Right renal cortex interstitium (tissue), 3 donors: ENCODE results near the gene EIF3L. TPM values are rescaled to one million over a fixed set of nuclear protein-coding genes. Genes with fewer than 3 reads are reported as not detected.

Experiments used
- DNase-seq, 3 donors: peaks; one replicate each; pipeline ENCODE4 v3.0.0-alpha.2; 2013; ENCODE audit warnings: low read depth in 3 of 3, low spot score in 2 of 3
- polyA plus RNA-seq, 3 donors: library from polyadenylated mRNA; unstranded; fragments of 120-200 nt; gene quantifications; one replicate each; pipeline ENCODE4 v1.2.1, GENCODE V29; 2013; ENCODE audit not compliant: insufficient read length in 3 of 3

EIF3L gene
- polyA plus RNA-seq, 3 donors, result 1,125 to 1,137 (median 1,131) TPM

GRCh38 chr22:37850801-37851200 lies 1.6 kb downstream of the EIF3L start:
- no peak for DNase-seq

GRCh38 chr22:37852418-37852817 lies 3.2 kb downstream of the EIF3L start:
- no peak for DNase-seq

GRCh38 chr22:37854946-37855345 lies 5.7 kb downstream of the EIF3L start:
- DNase-seq, result no peak

GRCh38 chr22:37855462-37855861 lies 6.2 kb downstream of the EIF3L start:
- DNase-seq, result no peak

GRCh38 chr22:37860796-37861421 lies 11.7 kb downstream of the EIF3L start:
- no peak for DNase-seq

- DNase-seq, result no peak
These were observed 13.5 kb downstream of the EIF3L start for GRCh38 chr22:37862570-37863325.

DNA sequence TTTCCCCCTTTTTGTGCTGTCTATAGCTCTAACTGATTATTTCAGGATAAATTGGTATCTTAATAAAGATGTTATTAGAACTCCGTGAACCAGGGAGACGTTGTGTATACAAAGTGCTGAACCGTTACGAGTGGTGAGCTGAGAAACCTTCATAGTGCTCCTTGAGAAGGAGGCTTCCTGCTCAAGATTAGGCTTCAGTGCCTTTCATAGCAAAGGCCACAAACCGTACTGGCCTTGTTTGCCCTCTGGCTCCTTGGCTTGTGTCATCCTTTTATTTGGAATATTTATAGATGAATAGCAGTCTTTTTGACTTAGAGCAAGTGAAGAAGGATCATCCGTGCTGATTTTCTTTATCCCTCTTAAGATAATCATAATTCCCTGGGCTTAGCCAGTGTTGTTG lies 16.3 kb downstream of the EIF3L start:
- DNase-seq, result no peak

- DNase-seq, result no peak
These were observed 21.1 kb downstream of the EIF3L start for GRCh38 chr22:37870273-37870672.

GRCh38 chr22:37880668-37881440 lies 31.6 kb downstream of the EIF3L start:
- no peak for DNase-seq

DNA sequence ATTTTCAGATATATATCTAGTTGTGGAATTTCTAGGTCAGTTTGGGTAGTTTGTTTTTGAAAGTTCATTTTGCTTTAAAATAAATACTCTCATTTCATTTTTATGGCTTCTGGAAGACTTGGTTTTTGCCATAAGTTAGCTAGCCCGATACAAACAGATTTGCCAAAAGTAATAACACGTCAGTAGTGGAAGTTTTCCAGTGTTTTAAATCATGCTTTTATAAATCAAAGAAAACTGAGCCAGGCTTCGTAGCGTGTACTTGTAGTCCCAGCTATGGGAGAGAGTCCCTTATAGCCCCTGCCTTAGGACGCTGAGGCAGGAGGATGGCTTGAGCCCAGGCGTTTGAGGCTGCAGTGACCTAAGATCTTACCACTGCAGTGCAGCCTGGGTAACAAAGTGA lies 35.2 kb downstream of the EIF3L start:
- peak in 2 of 3 donors; percentile 65 to 78 for DNase-seq

DNA sequence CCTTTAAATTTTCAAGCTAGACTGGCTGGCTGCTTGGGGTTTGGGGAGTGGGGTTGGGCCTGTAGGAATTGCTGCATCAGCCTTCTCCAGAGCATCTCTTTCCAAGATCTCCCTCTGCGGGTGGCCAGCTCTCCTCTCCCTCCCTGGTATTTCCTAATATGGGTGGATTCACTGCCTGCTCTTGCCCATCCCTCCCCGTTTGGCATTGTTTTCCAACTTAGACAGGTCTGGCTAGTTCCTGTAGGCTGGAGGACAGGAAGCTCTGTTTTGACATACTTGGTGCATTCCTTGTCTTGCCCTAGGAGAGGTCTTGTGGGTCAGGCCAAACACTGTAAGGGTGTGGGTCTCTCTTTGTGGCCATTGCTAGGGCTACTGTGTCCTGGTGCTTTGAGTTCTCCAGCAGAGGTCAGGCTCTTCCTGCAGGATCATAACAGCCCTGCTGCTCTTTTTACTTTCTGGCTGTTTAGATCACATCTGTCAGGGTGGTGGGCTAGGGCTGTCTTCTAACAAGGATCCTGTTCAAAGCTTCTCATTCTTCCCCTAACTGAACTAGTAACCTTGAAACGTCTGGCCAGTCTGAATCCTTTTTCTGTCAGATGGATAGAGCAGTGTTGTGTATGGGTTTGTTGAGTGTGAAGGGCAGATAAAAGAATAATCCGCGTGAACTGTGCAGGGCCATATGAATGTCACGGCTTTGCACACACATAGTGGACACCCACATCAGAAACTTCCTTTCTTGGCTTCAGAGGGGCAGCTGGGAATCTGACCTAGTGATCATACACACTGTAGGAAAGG lies 38.6 kb downstream of the EIF3L start:
- DNase-seq, result no peak

GRCh38 chr22:37891926-37892325 lies 42.7 kb downstream of the EIF3L start:
- DNase-seq, result no peak

DNA sequence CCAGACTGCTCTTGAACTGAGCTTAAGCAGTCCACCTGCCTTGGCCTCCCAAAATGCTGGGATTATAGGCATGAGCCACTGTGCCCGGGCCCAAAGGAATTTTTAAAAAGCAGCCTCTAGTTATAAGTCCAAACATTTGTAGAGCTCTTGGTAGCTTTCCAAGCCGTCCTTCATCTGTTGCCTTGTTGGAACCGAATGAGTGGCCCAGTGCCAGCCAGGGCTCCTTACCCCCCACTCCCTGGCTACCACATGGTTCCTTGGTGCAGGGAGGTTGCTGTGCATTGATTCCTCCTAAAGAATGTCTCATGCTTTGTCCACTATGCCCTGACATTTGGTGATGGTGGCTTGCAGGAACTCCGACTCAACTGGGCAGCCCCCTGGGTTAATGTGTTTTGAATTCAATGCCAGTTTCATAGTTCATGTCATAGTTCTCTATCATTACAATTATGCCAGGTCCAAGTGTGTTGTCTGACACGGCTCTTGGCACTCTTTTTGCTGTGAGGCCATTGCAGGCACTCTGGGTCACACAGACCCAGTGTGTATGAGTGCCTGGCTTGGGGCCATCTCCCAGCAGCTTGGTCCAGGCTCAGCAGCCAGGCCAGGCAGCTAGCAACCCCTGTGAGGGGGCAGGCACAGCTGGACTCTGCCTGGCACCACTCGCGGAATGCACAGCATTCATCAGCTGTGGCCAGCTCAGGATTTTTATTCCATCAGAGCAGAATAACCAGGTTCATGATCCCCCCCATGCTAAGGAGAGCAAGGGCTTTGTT lies 43.5 kb downstream of the EIF3L start:
- DNase-seq, result no peak

GRCh38 chr22:37893583-37893983 lies 44.4 kb downstream of the EIF3L start:
- no peak for DNase-seq

GRCh38 chr22:37894939-37895670 lies 45.9 kb downstream of the EIF3L start:
- DNase-seq, result no peak

- DNase-seq, result no peak
These were observed 47.0 kb downstream of the EIF3L start for GRCh38 chr22:37896181-37896592.

DNA sequence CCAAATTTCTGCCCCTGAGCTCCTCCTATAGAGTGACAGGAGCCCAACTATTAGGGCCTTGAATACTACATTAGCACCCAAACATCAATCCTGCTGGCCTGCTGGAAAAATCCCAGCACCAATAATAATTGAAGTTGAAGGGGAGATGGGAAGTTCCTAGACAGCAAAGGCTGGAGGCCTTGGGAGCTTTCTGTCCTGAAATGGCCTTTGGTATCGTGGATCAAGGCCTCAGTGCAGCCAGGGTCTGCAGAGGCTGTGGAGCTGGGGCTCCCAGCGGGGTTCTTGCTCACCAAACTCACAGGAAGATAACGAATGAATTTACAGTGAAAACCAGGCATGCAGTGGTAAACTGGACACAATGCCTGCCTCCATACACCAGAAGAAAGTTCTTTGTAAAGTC lies 47.7 kb downstream of the EIF3L start:
- no peak for DNase-seq

DNA sequence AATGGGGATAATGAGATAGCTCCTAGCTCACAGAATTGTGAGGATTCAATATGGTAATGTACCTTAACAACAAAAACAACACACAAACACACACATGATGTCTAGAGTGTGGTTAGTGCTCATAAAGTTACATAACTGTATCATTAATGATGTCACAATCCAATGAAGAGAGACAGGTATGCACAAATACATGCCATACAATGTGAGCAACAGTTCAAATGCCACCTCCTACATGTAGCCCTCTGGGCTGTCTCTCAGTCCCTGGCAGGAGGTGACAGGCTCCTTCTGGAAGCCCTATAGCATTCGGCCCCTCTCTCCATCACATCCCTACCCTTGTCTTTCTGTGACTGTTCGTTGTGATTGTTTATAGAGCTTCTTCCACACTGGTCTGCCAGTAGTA lies 48.6 kb downstream of the EIF3L start:
- no peak for DNase-seq

GRCh38 chr22:37898441-37899181 lies 49.4 kb downstream of the EIF3L start:
- DNase-seq, result no peak
